Fibroblast of pulmonary artery (primary cell): ENCODE measurements around the gene PCBP1.
"Not testable (repeated sequence)": the region's sequence is repeated elsewhere in the genome, so short reads cannot be mapped to it uniquely, and the experiment has no call there.

Experiments used
- DNase-seq: peaks from one replicate; pipeline ENCODE4 v3.0.0-alpha.2; 2010; ENCODE audit warnings: low read depth
- H3K4me3 ChIP-seq: replicated peaks from 2 replicates; pipeline ENCODE4 v1.5.1; 2011; ENCODE audit warnings: low read depth, mild to moderate bottlenecking, control low read depth, low read length, moderate library complexity
- TF ChIP-seq, protein P1 (sequence below): IDR thresholded peaks from 2 replicates; pipeline ENCODE4 v1.5.1; 2011; ENCODE audit warnings: mild to moderate bottlenecking, control low read depth, low read length, inconsistent platforms; ENCODE audit errors: missing control alignments

PCBP1 gene

DNA sequence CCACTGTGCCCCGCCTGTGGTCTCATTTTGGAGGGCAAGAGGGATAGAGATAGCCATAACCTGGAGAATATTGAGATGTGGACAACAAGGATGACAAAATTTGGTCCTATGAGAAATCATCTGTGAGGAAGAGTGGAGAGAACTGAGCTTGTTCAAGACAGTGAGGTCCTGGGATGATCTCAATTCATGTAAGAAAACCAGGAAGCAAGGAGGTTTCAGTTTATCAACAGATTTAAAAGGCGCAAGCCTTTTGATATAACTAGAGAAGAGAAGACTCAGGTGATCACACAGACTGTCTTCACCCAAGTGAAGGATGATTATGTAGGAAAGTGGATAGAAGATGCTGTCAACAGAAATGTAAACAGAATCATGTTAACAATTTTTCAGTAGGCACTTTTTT is 39.1 kb downstream of the PCBP1 start:
- DNase-seq: no peak
- no peak overlapping the region for H3K4me3 ChIP-seq
- TF ChIP-seq, protein P1, sequence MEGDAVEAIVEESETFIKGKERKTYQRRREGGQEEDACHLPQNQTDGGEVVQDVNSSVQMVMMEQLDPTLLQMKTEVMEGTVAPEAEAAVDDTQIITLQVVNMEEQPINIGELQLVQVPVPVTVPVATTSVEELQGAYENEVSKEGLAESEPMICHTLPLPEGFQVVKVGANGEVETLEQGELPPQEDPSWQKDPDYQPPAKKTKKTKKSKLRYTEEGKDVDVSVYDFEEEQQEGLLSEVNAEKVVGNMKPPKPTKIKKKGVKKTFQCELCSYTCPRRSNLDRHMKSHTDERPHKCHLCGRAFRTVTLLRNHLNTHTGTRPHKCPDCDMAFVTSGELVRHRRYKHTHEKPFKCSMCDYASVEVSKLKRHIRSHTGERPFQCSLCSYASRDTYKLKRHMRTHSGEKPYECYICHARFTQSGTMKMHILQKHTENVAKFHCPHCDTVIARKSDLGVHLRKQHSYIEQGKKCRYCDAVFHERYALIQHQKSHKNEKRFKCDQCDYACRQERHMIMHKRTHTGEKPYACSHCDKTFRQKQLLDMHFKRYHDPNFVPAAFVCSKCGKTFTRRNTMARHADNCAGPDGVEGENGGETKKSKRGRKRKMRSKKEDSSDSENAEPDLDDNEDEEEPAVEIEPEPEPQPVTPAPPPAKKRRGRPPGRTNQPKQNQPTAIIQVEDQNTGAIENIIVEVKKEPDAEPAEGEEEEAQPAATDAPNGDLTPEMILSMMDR: no peak

DNA sequence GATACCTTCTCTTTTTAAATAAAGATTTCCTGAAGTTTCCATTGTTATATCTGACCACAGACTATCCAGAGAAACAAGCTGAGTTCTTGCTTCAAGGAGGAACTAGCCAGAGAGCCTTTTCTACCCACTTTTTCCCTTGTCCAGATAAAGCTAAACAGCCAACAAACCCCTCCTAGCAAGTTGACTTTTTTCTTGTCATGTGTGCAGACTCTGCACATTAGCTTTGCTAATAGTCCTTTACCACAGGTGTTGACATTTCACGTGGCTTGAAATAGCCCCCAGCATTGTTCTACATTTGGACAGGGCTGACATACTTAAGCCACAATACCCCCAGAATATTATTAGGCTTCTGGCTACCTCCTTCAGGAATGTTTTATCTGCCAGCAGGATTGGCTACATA is 40.7 kb downstream of the PCBP1 start:
- H3K4me3 ChIP-seq: no peak overlapping the region
- TF ChIP-seq, protein P1: no peak
- DNase-seq: no peak

DNA sequence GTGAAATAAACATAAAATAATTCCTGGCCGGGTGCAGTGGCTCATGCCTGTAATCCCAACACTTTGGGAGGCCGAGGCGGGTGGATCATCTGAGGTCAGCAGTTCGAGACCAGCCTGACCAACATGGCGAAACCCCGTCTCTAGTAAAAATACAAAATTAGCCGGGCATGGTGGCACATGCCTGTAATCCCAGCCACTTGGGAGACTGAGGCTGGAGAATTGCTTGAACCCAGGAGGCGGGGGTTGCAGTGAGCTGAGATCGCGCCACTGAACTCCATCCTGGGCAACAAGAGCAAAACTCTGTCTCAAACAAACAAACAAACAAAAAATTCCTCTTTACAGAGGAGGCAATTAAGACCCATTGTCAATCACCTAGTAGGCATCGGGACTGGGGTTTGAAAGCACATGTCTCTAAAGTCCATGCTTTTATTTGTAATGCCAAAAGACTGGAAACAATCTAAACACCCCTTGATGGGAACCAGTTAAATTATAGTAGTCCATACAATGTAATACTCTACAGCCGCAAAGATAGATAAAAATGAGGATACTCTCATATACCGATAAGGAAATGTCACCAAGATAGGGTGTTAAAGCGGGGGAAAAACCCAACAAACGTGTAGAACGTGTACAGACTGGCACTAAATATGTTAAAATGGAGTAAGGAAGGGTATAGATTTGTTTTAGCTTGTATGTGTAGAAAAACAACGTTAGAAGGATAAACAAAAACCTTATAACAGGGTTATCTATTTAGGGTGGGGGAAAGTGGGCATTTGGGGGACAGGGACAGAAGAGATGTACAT is 44.3 kb downstream of the PCBP1 start:
- not testable (repeated sequence) for H3K4me3 ChIP-seq

DNA sequence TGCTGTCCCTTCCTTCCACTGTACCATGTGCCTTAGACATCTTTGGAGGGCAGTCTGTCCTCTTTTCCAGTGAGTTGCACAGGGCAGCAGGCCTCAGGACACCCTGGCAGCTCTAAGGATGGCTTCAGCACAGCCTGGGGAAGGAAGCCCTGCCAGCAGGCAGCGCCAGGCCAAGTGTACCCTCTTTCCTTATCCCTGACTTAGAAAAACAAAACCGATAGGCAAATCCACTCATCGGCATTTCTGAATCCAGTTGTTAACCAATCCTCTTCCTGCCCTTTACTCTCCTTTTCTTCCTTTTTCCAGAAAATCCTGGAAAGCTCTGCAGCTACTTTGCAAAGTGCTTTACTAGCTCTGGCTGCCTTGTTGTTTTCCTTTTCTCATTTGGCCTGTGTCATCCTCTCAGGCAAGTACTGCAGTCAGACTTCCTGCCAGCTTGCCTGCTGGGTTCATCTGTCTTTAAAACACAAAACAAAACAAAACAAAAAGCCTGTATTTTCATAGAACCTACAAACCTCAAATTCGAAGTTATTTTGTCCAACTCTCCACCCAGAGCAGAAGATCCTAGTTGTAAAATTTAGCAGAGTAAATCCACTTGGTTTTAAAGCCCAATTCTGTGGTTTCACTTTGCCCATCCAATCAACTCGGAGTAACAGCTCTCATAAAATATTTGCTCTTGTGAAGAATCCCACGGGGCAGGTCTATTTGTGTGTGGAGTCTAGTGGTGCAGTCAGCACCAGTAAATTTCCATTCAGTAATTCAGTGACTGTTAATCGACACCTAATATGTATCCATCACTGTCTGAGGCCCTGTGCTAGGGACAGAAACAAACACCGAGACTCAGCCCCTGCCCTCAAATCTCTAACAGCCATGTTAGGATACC is 45.2 kb downstream of the PCBP1 start:
- TF ChIP-seq, protein P1: no peak
- DNase-seq: peak; percentile 65
- peak overlapping the region; percentile 4 for H3K4me3 ChIP-seq

More for the DNA sequence above, 44.3 kb downstream of the PCBP1 start:
- not testable (repeated sequence) for DNase-seq

DNA sequence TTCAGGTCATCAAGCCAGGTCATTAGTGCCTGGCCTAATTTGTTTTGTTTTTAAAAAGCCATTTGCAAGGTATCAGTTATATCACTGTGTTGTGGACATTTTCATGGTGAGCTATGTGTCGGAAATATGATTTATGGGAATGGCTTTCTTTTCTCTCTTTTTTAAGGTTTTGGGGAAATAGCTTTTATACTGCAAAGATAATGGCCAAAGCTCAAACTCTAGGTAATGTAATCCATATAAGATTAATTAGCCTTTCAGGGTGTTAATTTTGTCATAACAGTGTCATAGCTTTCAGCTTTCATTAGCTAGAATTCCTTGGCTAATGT is 45.8 kb downstream of the PCBP1 start:
- no peak for DNase-seq
- H3K4me3 ChIP-seq: no peak overlapping the region
- TF ChIP-seq, protein P1: no peak

DNA sequence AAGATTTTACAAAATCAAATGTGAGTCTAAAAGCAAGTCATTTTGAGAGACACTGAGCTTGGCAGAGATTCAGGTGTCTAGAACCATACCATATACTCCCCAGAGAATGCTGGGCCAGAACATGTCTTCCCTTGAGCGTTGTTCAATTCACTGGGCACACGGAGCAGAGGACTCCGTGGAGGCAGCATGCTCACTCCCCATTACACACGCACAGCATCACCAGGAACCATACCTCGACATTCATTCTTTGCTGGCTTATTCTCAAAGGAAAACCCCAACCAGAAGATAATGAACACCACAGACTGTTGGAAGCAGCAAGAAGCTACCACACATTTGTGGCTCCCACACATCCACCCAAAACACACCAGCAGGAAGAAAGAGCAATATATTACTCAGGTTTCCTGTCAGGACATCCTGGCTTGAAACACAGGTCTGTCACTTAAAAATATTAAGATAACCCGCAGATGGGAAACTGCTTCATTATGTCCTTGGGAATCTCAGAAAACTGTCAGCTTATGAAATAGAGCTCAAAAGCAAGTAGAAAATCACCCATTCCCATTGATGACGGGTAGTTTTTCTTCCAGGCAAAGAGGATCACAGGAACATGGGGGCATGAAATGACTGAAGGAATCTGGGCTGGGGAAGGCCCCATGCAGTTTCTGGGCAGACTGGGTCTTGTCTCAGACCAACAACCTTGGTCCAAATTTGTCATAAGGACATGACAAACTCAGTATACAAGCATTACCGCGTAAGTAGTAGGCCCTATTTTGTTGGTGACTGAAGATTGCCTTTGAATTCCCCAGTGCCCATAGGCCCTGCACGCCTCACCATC is 46.4 kb downstream of the PCBP1 start:
- TF ChIP-seq, protein P1: no peak
- no peak overlapping the region for H3K4me3 ChIP-seq
- DNase-seq: peak; percentile 31

DNA sequence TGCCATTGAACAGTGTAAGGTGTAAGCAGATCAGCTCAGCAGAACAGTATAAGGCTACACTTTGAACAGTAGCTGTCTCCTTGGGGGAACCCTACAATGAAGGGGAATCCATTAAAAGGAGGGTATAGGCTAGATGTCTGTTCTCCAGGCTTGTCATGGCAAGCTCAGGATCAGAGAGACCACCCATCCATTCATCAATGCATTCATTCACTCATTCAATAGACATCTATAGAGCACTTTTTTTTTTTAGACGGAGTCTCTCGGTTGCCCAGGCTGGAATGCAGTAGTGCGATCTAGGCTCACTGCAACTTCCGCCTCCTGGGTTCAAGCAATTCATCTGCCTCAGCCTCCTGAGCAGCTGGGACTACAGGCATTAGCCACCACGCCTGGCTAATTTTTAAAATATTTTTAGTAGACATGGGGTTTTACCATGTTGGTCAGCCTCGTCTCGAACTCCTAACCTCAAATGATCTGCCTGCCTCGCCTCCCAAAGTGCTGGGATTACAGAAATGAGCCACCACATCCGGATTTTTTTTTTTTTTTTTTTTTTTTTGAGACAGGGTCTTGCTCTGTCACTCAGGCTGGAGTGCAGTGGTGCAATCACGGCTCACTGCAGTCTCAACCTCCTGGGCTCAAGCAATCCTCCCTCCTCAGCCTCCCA is 47.2 kb downstream of the PCBP1 start:
- DNase-seq, H3K4me3 ChIP-seq: not testable (repeated sequence)
